ENCODE data around the gene EVL.

Gene EVL

DNA sequence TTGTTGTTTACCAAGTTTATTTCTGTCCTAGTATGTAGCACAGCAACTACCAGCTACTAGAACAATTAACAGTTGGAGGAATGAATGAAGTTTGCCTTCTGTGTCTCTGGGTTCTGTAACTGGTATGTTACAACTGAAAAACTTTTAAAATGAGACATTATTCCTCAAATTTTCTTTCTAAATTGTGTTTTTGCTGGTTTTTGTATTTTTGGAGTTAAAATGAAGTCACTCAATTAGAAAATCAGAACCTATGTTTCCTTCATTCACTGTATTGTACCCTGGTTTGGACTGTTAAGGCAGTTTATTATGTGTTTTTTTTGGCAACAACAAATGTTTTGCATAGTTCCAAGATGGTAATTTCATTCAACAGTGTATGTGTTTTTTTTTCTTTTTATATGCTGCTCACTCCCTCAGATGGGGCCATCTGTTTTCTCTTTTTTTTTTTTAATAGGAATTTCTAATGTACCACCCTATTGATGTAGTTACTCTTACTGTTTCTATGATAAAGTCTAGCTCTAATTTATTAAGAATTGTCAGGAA lies 30.2 kb upstream of the EVL start:
- intact Hi-C loops (cut with DNase I) = no loop called here
- no peak for DNase-seq

DNA sequence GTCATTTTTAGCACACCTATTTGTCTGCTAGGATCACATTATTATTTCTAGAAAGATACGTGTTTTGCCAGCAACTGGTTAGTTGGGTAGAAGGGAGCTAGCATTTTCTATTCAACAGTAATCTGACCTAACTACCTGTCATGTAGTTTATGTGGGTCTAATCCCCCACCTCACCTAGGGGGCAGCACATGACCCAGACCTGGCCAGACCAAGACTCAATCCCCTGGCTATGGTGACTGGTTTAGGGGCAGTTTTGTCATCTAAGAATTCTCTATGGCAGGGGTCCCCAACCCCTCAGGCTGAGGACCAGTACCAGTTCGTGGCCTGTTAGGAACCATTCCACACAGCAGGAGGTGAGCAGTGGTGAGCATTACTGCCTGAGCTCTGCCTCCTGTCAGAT lies 29.5 kb upstream of the EVL start:
- intact Hi-C loops (cut with DNase I) = no loop called here
- no peak for DNase-seq

DNA sequence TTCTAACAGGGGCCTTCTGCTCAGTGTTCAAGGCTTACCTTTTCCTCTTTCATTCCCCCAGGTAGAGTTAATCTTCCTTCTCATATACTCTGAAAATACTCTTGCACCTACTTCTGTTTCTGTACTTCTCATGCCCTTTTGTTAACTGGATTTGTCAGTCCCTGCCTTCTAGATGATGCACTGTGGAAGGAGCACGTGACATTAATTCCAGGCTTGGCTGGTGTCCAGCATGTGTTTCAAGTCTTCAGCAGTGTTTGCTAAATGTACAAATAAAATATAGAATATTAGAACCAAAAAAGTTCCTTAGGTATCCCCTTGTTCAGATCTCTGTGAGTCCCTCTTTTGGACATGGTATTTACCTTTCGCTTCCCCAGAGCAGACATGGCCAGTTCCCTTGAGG lies 27.9 kb upstream of the EVL start:
- intact Hi-C loops (cut with DNase I) = no loop called here
- peak in 7 of 42 donors; percentile 19 to 48 (median 23) for DNase-seq

DNA sequence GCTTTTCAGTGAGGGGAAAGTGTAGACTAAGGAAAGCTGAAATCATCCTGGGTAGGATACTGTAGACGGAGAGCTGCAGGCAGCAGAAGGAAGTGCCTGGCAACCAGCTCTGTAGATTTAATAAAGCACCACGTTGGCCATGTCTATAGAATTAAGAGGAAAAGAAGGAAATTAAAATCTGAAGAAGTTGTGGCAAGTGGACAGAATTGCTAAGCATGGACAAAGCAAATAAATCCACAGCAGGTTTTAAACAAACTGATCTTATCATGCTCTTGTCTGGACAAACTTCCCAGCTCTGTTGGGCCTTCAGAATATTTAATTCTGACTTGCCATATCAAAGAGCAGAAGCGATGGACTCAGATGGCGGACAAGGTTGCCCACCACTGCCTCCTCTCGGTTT lies 27.2 kb upstream of the EVL start:
- intact Hi-C loops (cut with DNase I) = no loop called here
- DNase-seq = no peak

DNA sequence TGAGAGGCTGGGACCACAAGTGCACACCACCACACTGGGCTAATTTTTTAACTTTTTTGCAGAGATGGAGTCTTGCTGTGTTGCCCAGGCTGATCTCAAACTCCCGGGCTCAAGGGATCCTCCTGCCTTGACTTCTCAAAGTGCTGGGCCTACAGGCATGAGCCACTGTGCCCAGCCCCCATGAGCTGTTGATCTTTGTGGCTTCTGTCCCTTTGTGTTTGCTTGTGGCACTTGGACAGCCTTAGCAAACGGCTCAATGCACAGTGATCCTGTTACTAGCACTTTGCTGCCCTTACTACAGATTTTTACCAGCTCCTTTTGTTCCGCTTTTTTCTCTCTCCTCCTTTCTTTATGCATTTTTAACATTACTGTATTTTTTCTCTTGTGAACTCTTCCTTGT lies 25.3 kb upstream of the EVL start:
- intact Hi-C loops (cut with DNase I) = no loop called here
- no peak for DNase-seq

DNA sequence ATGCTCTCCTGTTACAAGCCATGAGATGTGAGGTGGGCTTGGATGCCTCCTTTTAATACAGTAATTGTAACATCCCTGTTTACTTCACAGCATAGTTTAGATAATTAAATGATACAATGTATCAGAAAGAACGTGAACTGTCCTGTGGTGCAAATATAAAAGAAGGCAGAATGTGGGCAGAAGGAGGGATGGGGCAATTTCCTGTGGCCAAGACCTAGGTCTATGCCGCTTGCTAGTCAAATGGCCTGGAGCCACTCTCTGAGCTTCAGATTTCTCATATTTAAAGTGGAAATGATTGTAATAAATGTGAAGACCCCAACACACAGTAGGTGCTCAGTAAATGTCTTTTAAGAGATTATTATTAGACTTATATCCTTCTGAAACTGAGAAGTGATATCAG lies 24.0 kb upstream of the EVL start:
- DNase-seq = peak in 1 of 42 donors; percentile 13
- intact Hi-C loops (cut with DNase I) = no loop called here

DNA sequence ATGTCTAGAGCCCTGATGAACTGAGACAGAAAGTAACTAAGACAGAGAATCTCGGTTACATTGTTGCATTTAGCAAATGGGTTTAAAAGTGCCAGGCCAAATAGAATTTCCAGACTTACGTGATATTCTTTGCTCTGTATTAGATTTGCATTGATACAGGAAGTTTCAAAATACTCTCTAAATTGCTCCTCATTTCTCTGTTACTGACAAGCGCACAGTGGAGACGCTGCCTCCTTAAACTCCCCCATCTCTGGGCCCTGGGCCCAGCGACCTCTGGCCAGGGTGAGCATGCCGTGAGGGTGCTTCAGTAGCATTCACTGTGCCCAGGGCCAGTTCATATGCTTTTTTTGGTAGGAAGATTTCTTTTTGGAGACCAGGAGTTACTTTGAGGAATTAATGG lies 22.9 kb upstream of the EVL start:
- DNase-seq = no peak
- intact Hi-C loops (cut with DNase I) = no loop called here

DNA sequence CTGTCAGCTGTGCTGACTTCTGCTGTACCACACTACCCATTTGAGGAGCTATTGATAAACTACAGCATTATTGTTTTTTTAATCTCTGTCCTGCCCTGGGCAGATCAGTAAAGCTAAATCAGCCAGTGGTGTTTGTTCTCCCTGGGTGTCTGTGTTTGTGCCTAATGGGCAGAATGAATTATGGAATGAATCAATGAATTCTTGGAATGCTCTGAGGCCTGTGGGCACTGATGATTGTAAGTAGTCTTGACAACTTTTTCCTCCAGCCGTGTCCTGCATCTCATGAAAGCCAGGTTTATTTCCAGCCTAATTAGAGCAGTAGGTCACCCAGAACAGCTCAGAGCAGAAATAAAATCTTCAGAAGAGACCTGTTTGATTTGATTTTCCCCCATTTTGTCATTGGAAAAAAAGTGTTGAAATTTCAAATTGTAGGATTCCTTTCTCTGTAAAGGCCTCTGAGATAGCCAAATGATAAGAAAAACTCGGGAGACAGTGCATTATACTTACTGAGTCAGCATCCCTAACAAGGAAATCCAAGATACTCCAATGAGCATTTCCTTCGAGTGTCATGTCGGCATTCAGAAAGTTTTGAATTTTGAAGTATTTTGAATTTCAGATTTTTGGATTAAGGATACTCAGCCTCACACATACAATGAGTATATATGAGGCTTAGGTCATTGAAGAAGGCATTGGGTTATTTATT lies 19.4 kb upstream of the EVL start:
- intact Hi-C loops (cut with DNase I) = no loop called here
- DNase-seq = no peak

DNA sequence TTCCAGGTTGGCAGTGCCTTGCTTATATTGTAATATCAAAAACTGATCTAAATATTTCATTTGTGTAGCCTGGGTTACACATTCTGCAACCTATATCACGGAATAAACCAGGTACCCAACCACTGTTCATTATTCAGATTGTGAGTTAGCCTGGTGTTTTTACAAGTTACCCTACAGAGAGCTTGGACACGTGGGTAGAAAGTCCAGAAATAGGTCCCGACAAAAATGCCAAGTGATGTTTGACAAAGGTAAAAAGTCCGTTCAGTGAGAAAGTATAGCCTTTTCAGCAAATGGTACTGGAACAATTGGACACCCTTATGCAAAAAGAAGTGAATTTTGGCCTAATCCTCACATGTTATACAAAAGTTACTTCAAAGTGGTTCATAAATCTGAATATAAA lies 17.6 kb upstream of the EVL start:
- DNase-seq = no peak
- intact Hi-C loops (cut with DNase I) = no loop called here

DNA sequence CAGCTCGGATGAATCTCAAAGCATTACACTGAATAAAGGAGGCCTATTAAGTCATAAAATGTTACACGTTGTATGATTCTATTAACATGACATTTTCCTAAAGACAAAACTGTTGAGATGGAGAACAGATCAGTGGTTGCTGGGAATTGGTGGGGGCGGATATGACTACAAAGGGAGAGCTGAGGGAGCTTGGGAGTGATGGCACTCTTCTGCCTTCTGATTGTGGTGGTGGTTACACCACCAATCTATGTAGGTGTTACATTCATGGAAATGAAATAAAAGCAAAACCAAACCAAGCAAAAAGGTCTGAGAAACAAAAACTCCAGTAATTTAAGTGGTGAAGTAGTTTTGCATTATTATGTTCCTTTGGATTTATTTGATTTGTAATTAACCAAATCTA lies 16.4 kb upstream of the EVL start:
- intact Hi-C loops (cut with DNase I) = no loop called here

DNA sequence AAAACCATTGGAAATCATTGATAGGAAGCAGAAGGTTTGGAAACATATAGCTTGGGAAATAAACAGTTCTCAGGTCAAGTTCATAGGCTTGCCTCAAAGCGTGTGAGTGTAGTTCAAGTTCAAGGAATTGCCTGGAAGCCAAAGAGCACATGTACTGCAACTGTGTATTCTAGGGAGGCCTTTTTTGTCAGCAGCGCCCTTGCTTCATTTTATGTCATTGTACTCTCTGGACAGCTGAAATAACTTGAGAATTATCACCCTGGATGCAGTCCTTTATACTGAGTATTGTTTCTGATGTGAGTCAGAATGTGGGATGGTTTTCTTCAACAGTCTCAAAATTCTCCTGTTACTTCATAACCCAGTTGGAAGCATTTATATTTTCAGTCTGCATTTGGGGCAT lies 16.0 kb upstream of the EVL start:
- intact Hi-C loops (cut with DNase I) = no loop called here
- no peak for DNase-seq

More for the DNA sequence above, 16.4 kb upstream of the EVL start:
- DNase-seq = peak in 32 of 42 donors; percentile 14 to 81 (median 48)

DNA sequence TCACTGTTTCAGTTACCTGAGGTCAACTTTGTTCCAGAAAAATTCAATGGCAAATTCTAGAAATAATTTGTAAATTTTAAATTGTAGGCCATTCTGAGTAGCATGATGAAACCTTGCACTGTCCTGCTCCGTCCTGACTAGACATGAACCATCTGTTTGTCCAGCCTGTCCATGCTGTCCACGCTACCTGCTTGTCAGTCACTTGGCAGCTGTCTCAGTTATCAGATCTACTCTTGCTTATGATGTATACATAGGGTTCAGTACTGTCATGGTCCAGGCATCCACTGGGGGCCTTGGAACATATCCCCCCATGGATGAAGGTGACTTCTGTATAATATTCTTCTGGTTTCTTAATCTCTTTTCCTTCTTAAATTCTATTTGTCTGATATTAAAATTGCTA lies 14.1 kb upstream of the EVL start:
- no peak for DNase-seq
- intact Hi-C loops (cut with DNase I) = no loop called here

DNA sequence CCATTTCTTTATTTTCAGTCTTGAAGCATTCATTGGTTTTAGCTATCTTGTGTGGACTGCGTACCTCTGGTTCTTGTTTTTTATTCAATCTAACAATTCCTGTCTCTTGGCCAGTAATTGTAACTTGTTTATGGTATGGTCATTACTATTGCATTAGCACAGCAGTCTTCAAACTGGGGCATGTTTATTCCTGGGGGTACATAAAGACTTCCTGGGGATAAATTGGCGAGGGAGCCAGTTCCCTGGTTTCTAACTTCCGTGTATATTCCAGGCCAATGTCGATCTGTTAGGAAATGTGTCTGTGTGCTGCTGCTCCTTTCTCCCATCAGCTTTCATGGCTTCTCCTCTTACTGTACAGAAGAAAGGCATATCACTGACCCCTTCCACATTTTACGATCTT lies 13.7 kb upstream of the EVL start:
- no peak for DNase-seq
- intact Hi-C loops (cut with DNase I) = no loop called here

DNA sequence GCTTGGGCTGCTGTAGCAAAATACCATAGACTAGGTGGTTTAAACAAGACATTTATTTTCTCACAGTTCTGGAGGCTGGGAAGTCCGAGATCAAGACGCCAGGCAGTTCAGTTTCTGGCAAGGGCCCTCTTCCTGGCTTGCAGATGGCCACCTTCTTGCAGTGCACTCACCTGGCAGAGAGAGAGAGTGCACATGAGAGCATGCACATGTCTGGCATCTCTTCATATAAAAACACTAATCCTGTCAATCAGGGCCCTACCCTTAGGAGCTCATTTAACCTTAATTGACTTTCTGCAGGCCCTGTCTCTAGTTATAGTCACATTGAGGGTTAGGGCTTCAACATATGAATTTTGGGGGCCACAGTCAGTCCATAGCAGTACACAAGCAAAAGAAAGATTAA lies 12.4 kb upstream of the EVL start:
- DNase-seq = no peak
- intact Hi-C loops (cut with DNase I) = loop anchor here (2.0 kb wide), 1 partner anchor 44 kb away; no protein-coding TSS in a partner anchor

DNA sequence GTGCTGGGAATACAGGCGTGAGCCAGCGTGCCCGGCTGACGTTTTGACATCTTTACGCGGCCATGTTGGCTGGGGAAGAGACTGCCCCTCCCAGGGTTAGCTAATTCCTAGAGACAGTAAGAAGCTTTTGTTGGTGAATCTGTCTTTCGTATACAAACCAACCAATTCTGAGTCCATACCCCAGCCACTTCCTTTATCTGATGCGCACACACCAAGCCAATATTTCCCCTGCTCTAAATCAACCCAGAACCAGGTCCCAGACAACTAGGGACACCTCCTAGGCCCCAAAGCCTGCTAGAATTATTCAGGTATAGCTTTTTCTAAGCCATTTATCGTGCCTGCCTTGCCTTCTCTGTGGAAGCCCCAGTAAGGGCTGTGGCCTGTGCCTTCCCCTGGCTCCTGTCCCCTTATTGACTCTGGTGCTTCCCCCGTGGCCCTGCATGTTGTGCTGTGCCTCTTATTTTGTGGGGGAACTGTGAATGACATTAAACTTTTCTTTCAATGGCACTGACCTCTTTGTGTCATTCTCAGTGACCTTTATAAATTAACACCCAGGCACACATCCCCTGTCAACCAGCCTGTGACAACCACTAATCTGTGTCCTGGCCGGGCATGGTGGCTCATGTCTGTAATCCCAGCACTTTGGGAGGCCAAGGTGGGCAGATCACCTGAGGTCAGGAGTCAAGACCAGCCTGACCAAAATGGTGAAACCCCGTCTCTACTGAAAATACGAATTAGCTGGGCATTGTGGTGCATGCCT lies 10.7 kb upstream of the EVL start:
- DNase-seq = no peak
- intact Hi-C loops (cut with DNase I) = no loop called here

DNA sequence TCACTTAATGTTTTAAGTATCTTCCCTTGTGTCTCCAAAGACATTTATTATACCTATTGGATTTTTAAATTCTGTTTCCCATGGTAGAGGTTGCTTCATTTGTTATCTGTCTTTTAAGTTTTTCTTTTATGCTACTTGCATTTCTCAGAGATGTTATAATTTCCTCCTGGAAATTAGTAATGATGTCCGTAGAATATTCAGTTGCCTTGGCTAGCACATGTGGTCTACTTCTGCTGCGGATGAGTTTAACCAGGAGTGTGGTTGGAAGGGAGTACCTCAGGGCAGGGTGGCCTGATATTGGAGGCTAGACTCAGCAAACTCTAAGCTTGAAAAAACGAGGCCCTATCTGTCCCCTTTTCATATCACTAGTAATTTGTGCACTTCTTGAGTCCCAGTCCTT lies 8.8 kb upstream of the EVL start:
- no peak for DNase-seq
- intact Hi-C loops (cut with DNase I) = no loop called here

DNA sequence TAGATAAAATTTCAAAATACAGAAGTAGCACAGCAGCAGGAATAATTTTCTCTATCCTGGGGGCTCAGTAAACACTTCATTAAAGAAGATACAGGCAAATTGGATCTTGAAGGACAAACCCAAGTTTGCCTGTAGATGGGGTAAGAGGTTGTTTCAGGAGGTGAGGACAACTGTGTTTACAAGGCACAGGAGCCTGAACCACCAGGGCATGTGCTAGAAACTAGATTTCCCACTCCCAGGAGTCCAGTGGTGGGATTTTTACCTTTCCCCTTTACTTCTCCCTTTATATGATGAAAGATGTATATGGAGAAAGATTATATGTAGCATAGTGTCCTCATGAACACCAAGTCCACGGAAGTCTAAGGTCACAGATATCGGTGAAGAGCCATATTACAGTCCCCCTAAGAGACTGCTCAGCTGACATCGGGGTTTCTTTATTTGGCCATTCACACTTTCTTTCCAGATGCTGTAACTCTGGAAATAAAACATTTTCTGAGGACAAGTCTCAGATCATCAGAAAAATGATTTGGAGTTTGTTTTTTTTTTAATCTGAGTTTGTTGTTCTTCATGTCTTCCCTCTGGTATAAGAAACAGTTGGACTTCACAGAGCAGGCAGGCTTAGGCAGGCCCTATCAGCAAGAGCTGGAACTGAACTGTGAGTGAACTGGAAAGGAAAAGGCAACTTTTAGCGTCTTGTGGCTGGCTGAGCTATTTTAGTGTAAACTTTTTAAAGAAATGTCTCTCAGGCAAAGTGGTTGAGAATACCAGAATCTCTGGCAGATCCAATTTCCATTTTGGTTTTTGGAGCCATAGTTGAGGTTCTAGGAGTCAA lies 8.0 kb upstream of the EVL start:
- no peak for DNase-seq
- intact Hi-C loops (cut with DNase I) = no loop called here

DNA sequence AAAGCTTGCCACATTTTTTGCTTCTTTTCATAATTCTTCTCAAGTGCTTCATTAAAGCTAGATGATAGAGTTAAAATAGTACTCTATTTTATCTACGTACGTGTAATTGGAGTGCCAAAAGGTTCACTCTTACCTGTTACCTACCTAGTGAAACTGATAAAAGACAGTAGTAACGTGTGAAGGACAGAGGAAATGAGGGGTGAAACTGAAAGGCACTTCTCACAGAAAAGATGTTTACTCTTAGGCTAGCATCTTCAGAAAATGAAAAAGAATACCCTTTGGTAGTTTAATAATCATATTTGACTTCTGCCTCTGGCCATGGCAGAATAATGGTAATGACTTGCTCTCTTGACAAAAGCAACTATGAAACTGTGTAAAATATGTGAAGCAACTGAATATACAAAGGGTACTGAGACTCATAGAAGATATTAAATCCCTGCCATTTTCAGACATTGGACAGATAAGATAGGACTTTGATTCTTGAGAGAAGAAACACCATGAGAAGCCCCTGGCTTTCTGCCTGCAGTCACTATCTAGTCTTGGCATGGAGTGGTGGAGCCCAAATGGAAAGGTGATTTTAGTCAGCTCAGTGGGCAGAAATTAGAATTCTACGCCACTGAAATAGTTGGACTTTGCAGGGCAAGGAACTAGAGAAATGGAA lies 6.3 kb upstream of the EVL start:
- no peak for DNase-seq
- intact Hi-C loops (cut with DNase I) = no loop called here

DNA sequence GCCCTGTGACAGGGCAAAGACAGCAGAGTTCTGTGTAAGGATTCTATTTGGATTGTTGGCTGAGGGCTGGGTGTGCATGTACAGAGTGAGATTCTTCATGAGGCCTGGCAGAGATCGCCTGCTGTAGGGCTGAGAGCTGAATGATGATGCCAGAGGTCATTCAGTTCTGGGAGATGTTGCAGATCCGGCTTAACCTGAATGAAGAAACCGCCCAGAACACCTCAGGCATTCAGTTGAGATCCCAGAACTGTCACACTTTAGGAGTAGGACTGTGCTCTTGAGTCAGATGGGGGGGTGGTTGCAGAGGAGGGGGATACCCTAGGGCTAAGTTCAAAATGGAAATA lies 5.8 kb upstream of the EVL start:
- no peak for DNase-seq
- intact Hi-C loops (cut with DNase I) = no loop called here

DNA sequence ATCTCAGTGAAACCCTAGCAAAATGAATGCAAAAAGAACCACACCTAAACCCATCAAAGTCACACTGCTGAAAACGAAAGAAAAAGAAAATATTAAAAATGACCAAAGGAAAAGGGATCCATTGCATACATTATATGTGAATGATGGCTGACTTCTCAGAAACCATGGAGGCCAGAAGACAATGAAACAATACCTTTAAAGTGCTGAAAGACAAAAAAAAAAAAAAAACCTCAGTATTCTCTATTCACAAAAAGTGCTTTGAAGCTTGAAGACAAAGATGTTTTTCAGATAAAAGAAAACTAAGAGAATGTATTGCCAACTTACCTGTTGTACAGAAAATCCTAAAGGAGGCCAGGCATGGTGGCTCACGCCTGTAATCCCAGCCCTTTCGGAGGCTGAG lies 4.5 kb upstream of the EVL start:
- no peak for DNase-seq
- intact Hi-C loops (cut with DNase I) = no loop called here

Data from head of caudate nucleus (tissue), 42 donors.